ENCODE results near the gene GJD3.
A peak's percentile ranks its signal among the peaks of the same experiment; 100 is the strongest.

DNA sequence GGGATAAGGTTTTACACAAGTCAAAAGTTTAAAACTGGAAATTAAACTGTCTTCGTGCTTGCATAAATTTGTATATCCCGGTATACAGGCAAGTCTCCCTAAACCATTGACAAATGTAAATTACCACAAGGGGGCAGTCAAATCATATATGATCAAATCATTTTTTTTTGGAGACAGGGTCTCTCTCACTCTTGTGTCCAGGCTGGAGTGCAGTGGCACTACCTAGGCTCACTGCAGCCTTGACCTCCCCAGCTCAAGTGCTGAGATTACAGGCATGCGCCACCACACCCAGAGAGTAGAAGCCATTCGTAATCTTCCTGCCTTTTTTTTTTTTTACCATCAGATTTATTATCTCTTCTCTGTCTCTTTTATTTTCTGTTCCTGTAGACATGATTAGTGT lies 34.6 kb upstream of the GJD3 start:
- TF ChIP-seq, protein P1, sequence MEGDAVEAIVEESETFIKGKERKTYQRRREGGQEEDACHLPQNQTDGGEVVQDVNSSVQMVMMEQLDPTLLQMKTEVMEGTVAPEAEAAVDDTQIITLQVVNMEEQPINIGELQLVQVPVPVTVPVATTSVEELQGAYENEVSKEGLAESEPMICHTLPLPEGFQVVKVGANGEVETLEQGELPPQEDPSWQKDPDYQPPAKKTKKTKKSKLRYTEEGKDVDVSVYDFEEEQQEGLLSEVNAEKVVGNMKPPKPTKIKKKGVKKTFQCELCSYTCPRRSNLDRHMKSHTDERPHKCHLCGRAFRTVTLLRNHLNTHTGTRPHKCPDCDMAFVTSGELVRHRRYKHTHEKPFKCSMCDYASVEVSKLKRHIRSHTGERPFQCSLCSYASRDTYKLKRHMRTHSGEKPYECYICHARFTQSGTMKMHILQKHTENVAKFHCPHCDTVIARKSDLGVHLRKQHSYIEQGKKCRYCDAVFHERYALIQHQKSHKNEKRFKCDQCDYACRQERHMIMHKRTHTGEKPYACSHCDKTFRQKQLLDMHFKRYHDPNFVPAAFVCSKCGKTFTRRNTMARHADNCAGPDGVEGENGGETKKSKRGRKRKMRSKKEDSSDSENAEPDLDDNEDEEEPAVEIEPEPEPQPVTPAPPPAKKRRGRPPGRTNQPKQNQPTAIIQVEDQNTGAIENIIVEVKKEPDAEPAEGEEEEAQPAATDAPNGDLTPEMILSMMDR (IDR thresholded peaks at IDR 0.05) = peak in 4 of 7 experiments; percentile 39 to 65 (median 52)
- no peak for TF ChIP-seq POLR2AphosphoS5 (IDR thresholded peaks at IDR 0.05)
